ENCODE measurements around the gene CCT7.

- no peak for TF ChIP-seq JUNB (IDR thresholded peaks at IDR 0.05)
- TF ChIP-seq CTCF (IDR thresholded peaks at IDR 0.05): no peak
- no peak for TF ChIP-seq EP300 (IDR thresholded peaks at IDR 0.05)
- no peak for TF ChIP-seq JUN (IDR thresholded peaks at IDR 0.05)
- TF ChIP-seq CHD2 (IDR thresholded peaks at IDR 0.05; ENCODE audit: low read length, partially characterized antibody): no peak
- TF ChIP-seq MAFK (IDR thresholded peaks at IDR 0.05; ENCODE audit: partially characterized antibody): no peak
- 0 out of 2 replicates have a peak, but pooled peaks have one; percentile 24 for TF ChIP-seq POLR2A (IDR thresholded peaks at IDR 0.05; ENCODE audit: low read length)
- no peak for TF ChIP-seq ZFP36 (IDR thresholded peaks at IDR 0.05; ENCODE audit: borderline replicate concordance, partially characterized antibody)
- TF ChIP-seq EHMT2 (IDR thresholded peaks at IDR 0.05; ENCODE audit: low read depth): no peak
- TF ChIP-seq ELK1 (IDR thresholded peaks at IDR 0.05; ENCODE audit: low read depth, low read length): no peak
- no peak for TF ChIP-seq SMC3 (IDR thresholded peaks at IDR 0.05)
Observed at GRCh38 chr2:73284296-73285158, 50.4 kb downstream of the CCT7 start, which contains the start of gene FBXO41.
